Common myeloid progenitor, CD34-positive (primary cell): ENCODE results near the gene CLIP2.
"Not testable (repeated sequence)": the region's sequence is repeated elsewhere in the genome, so short reads cannot be mapped to it uniquely, and the experiment has no call there.

ENCODE experiments used
- CTCF ChIA-PET: fragments of 350-600 bp; sonication (Branson Sonifier 250); formaldehyde crosslinking; loops from one replicate; lab custom pipeline; 2021; ENCODE audit warnings: antibody characterized with exemption; lab: Charles Lee
- POLR2A ChIA-PET: fragments of 350-600 bp; sonication (Branson Sonifier 250); formaldehyde crosslinking; loops from one replicate; lab custom pipeline; 2021; ENCODE audit warnings: antibody characterized with exemption; lab: Charles Lee
- DNase-seq, 3 donors: peaks; one replicate each; pipeline versions ENCODE4 v3.0.0 to v3.0.0-alpha.2; 2013
- H3K27ac ChIP-seq, 2 experiments: 1 replicate in 1 of 2; 2 replicates in 1 of 2; pipeline ENCODE4 v1.7.0; 2013; ENCODE audit warnings: inconsistent platforms in 2 of 2, low read length in 2 of 2, mild to moderate bottlenecking in 2 of 2, low read depth in 1 of 2, moderate library complexity in 1 of 2; ENCODE audit not compliant: severe bottlenecking in 2 of 2, insufficient read depth in 1 of 2, poor library complexity in 1 of 2
- H3K27me3 ChIP-seq, 5 experiments: replicated peaks in 2 of 5; 1 replicate in 3 of 5; 2 replicates in 2 of 5; pipeline versions ENCODE4 v1.6.1 to v1.7.0; 2013; ENCODE audit warnings: low read length in 4 of 5, mild to moderate bottlenecking in 2 of 5, moderate library complexity in 2 of 5, inconsistent platforms in 1 of 5; ENCODE audit not compliant: insufficient read depth in 5 of 5, control insufficient read depth in 4 of 5
- H3K36me3 ChIP-seq, 4 experiments: 1 replicate in 2 of 4; 2 replicates in 2 of 4; pipeline versions ENCODE4 v1.6.1 to v1.7.0; 2013; ENCODE audit warnings: low read length in 3 of 4, control low read depth in 1 of 4, mild to moderate bottlenecking in 1 of 4; ENCODE audit not compliant: control insufficient read depth in 4 of 4, insufficient read depth in 4 of 4
- H3K4me1 ChIP-seq, 4 experiments: 1 replicate in 3 of 4; 2 replicates in 1 of 4; pipeline versions ENCODE4 v1.6.1 to v1.7.1; 2013; ENCODE audit warnings: low read length in 3 of 4, mild to moderate bottlenecking in 3 of 4, control low read depth in 1 of 4, inconsistent platforms in 1 of 4, moderate library complexity in 1 of 4; ENCODE audit not compliant: control insufficient read depth in 4 of 4, insufficient read depth in 4 of 4; ENCODE audit errors: control extremely low read depth in 1 of 4
- H3K4me3 ChIP-seq, 7 experiments: 1 replicate in 4 of 7; 2 replicates in 3 of 7; pipeline versions ENCODE4 v1.5.1 to v1.7.0; 2013; ENCODE audit warnings: mild to moderate bottlenecking in 7 of 7, low read length in 6 of 7, moderate library complexity in 6 of 7, inconsistent platforms in 2 of 7, low read depth in 2 of 7, control low read depth in 1 of 7; ENCODE audit not compliant: insufficient read depth in 4 of 7, control insufficient read depth in 1 of 7; ENCODE audit errors: extremely low read depth in 1 of 7
- H3K9me3 ChIP-seq, 5 experiments: 1 replicate in 4 of 5; 2 replicates in 1 of 5; pipeline versions ENCODE4 v1.6.1 to v1.7.1; 2013; ENCODE audit warnings: low read length in 4 of 5, mild to moderate bottlenecking in 2 of 5, inconsistent platforms in 1 of 5, low read depth in 1 of 5, moderate library complexity in 1 of 5; ENCODE audit not compliant: control insufficient read depth in 4 of 5, insufficient read depth in 2 of 5; ENCODE audit errors: control extremely low read depth in 1 of 5
- WGBS: methylation state at CpG from one replicate; pipeline ENCODE4 v1.1.5; 2013; ENCODE audit not compliant: insufficient coverage; 5-methylcytosine and 5-hydroxymethylcytosine counted together

The CLIP2 gene

GRCh38 chr7:74252893-74253292 lies 36.3 kb upstream of the CLIP2 start:
- Histone ChIP-seq H3K9me3 (no peaks in the 10 kb centered on the region), H3K27ac (peak overlapping the region in 1 of 2 experiments; percentile 96), H3K4me3 (peak overlapping the region in 3 of 7 experiments; percentile 10 to 93 (median 83)), H3K4me1 (peaks cover 5 to 42% (median 38%) of the 10 kb centered on the region in 4 experiments), H3K36me3 (peaks cover 7 to 34% (median 24%) of the 10 kb centered on the region in 4 experiments), H3K27me3 (no peaks in the 10 kb centered on the region)
- DNase-seq: no peak
- POLR2A ChIA-PET: no interaction called here
- WGBS: 91% methylated on average over 4 of the region's 5 CpGs
- CTCF ChIA-PET: interaction anchor here (1.0 to 1.9 kb wide), 4 partner anchors 23 to 148 kb away, joined by 4 to 6 read pairs (median 4); no protein-coding TSS in a partner anchor

GRCh38 chr7:74253331-74253730 lies 35.9 kb upstream of the CLIP2 start:
- Histone ChIP-seq H3K4me3 (peak overlapping the region; percentile 4 to 93 (median 81)), H3K4me1 (peaks cover 5 to 42% (median 38%) of the 10 kb centered on the region in 4 experiments), H3K27ac (peak overlapping the region; percentile 92 to 96), H3K27me3 (no peaks in the 10 kb centered on the region), H3K36me3 (peaks cover 7 to 30% (median 22%) of the 10 kb centered on the region in 4 experiments), H3K9me3 (no peaks in the 10 kb centered on the region)
- WGBS: 91% methylated on average over 6 of the region's 7 CpGs
- CTCF ChIA-PET: interaction anchor here (0.8 to 1.4 kb wide), 4 partner anchors 23 to 148 kb away, joined by 3 to 5 read pairs (median 4); no protein-coding TSS in a partner anchor
- POLR2A ChIA-PET: interaction anchor here (0.6 kb wide), 2 partner anchors 18 to 75 kb away, joined by 4 to 8 read pairs; no protein-coding TSS in a partner anchor
- DNase-seq: no peak

- no peak for DNase-seq
- H3K27ac ChIP-seq: peak overlapping the region; percentile 92 to 96
- peak overlapping the region; percentile 78 to 97 (median 83) for H3K4me3 ChIP-seq
- H3K27me3 ChIP-seq: no peaks in the 10 kb centered on the region
- peaks cover 5 to 42% (median 38%) of the 10 kb centered on the region in 4 experiments for H3K4me1 ChIP-seq
- H3K9me3 ChIP-seq: no peaks in the 10 kb centered on the region
- 0% methylated on average over 7 of the region's 10 CpGs for WGBS
- ChIA-PET POLR2A (interaction anchor here (0.6 to 1.4 kb wide), 7 partner anchors 15 to 76 kb away, joined by 3 to 8 read pairs (median 3); partner anchors contain the start of genes CLIP2 and LAT2), CTCF (interaction anchor here (0.8 to 1.8 kb wide), 5 partner anchors 10 to 147 kb away, joined by 3 to 7 read pairs (median 4); no protein-coding TSS in a partner anchor)
- H3K36me3 ChIP-seq: peaks cover 5 to 26% (median 20%) of the 10 kb centered on the region in 4 experiments
Observed at GRCh38 chr7:74253835-74254128, 35.4 kb upstream of the CLIP2 start.

- Histone ChIP-seq H3K27me3 (no peaks in the 10 kb centered on the region), H3K4me1 (peaks cover 5 to 43% (median 38%) of the 10 kb centered on the region in 4 experiments), H3K4me3 (peak within 1 kb of the TSS; percentile 78 to 97 (median 83)), H3K27ac (peak within 1 kb of the TSS; percentile 92 to 96), H3K36me3 (peaks cover 2 to 21% (median 17%) of the 10 kb centered on the region in 4 experiments), H3K9me3 (no peaks in the 10 kb centered on the region)
- CTCF ChIA-PET: interaction anchor here (0.8 to 1.8 kb wide), 6 partner anchors 10 to 147 kb away, joined by 3 to 7 read pairs (median 5); no protein-coding TSS in a partner anchor
- peak; percentile 98 to 99 (median 99) for DNase-seq
- POLR2A ChIA-PET: interaction anchor here (0.6 to 1.4 kb wide), 11 partner anchors 15 to 245 kb away, joined by 3 to 8 read pairs (median 3); partner anchors contain the start of genes CLIP2 and LAT2
- WGBS: under 1% methylated on average over 60 of the region's 75 CpGs
Observed at GRCh38 chr7:74254129-74254857, 34.9 kb upstream of the CLIP2 start, which contains the start of gene RFC2. Gene RFC2, minus strand, starts transcription at chr7:74254399. Its CDS starts 16 bp downstream, at chr7:74254383.

- ChIA-PET POLR2A (interaction anchor here (0.6 to 1.4 kb wide), 8 partner anchors 14 to 246 kb away, joined by 3 to 7 read pairs (median 3); partner anchors contain the start of genes CLIP2 and LAT2), CTCF (interaction anchor here (1.6 to 1.8 kb wide), 3 partner anchors 9 to 49 kb away, joined by 6 to 7 read pairs (median 6); no protein-coding TSS in a partner anchor)
- peaks cover 5 to 50% (median 41%) of the 10 kb centered on the region in 4 experiments for H3K4me1 ChIP-seq
- H3K4me3 ChIP-seq: peak overlapping the region; percentile 74 to 97 (median 83)
- H3K36me3 ChIP-seq: peaks cover 2 to 15% (median 11%) of the 10 kb centered on the region in 4 experiments
- WGBS: 16% methylated on average over 15 of the region's 20 CpGs
- H3K27me3 ChIP-seq: no peaks in the 10 kb centered on the region
- peak in 1 of 3 donors; percentile 39 for DNase-seq
- peak overlapping the region; percentile 92 to 96 for H3K27ac ChIP-seq
- H3K9me3 ChIP-seq: no peaks in the 10 kb centered on the region
Observed at GRCh38 chr7:74254858-74255379, 34.3 kb upstream of the CLIP2 start.

GRCh38 chr7:74255461-74255860 lies 33.7 kb upstream of the CLIP2 start:
- Histone ChIP-seq H3K27ac (peak overlapping the region; percentile 92 to 96), H3K4me3 (peak overlapping the region in 5 of 7 experiments; percentile 79 to 93 (median 83)), H3K4me1 (peaks cover 5 to 51% (median 42%) of the 10 kb centered on the region in 4 experiments)
- H3K9me3 ChIP-seq, DNase-seq, H3K27me3 ChIP-seq, H3K36me3 ChIP-seq: not testable (repeated sequence)
- ChIA-PET CTCF (interaction anchor here (1.6 to 1.8 kb wide), 4 partner anchors 8 to 49 kb away, joined by 6 to 7 read pairs (median 6); no protein-coding TSS in a partner anchor), POLR2A (interaction anchor here (1.4 kb wide), 2 partner anchors 16 to 38 kb away, joined by 3 to 7 read pairs; no protein-coding TSS in a partner anchor)
- whole genome bisulfite sequencing: 97% methylated on average over 6 of the region's 6 CpGs
